Prostate gland (tissue), 2 donors: ENCODE results near the gene GABRG3.

Experiments used
- POLR2A ChIP-seq: fragments of 450-650 bp; IDR thresholded peaks from one replicate; pipeline ENCODE4 v1.6.1; 2016; ENCODE audit warnings: antibody characterized with exemption, mild to moderate bottlenecking
- POLR2AphosphoS5 ChIP-seq: sonication (generic); formaldehyde crosslinking; IDR thresholded peaks from one replicate; pipeline ENCODE4 v1.6.1; 2017; ENCODE audit warnings: antibody characterized with exemption
- TF ChIP-seq, protein P1 (sequence below), 4 experiments: fragments of 200-600 bp in 2 of 4; fragments of 450-650 bp in 2 of 4; sonication (generic) in 2 of 4; IDR thresholded peaks; 1 replicate in 3 of 4; 2 replicates in 1 of 4; pipeline ENCODE4 v1.5.1; 2016 to 2019; ENCODE audit warnings: antibody characterized with exemption in 4 of 4, mild to moderate bottlenecking in 2 of 4, moderate library complexity in 2 of 4

GRCh38 chr15:27458345-27459084 lies 487.5 kb downstream of the GABRG3 start:
- TF ChIP-seq, protein P1, sequence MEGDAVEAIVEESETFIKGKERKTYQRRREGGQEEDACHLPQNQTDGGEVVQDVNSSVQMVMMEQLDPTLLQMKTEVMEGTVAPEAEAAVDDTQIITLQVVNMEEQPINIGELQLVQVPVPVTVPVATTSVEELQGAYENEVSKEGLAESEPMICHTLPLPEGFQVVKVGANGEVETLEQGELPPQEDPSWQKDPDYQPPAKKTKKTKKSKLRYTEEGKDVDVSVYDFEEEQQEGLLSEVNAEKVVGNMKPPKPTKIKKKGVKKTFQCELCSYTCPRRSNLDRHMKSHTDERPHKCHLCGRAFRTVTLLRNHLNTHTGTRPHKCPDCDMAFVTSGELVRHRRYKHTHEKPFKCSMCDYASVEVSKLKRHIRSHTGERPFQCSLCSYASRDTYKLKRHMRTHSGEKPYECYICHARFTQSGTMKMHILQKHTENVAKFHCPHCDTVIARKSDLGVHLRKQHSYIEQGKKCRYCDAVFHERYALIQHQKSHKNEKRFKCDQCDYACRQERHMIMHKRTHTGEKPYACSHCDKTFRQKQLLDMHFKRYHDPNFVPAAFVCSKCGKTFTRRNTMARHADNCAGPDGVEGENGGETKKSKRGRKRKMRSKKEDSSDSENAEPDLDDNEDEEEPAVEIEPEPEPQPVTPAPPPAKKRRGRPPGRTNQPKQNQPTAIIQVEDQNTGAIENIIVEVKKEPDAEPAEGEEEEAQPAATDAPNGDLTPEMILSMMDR (IDR thresholded peaks at IDR 0.05) = no peak
- TF ChIP-seq POLR2A (no peak), POLR2AphosphoS5 (no peak)
